Embryonic facial prominence (tissue), 1 donor: ENCODE results near the gene IQCK.

Experiments
- DNase-seq: peaks from one replicate; pipeline ENCODE4 v3.0.0-alpha.2; 2016; ENCODE audit errors: extremely low spot score

IQCK gene

GRCh38 chr16:19718624-19718965 lies 524 bp downstream of the IQCK start:
- DNase-seq = no peak

GRCh38 chr16:19722269-19722952 lies 4.3 kb downstream of the IQCK start:
- no peak for DNase-seq

GRCh38 chr16:19722981-19723380 lies 4.9 kb downstream of the IQCK start:
- no peak for DNase-seq

GRCh38 chr16:19728636-19728965 lies 10.5 kb downstream of the IQCK start:
- DNase-seq = no peak

- no peak for DNase-seq
These were observed 15.5 kb downstream of the IQCK start for GRCh38 chr16:19733551-19733950.

- DNase-seq = no peak
These were observed 17.2 kb downstream of the IQCK start for GRCh38 chr16:19735074-19735867.

- DNase-seq = no peak
These were observed 19.4 kb downstream of the IQCK start for GRCh38 chr16:19737306-19738038.

- no peak for DNase-seq
These were observed 23.3 kb downstream of the IQCK start for GRCh38 chr16:19741354-19741753.

GRCh38 chr16:19743816-19744159 lies 25.7 kb downstream of the IQCK start:
- DNase-seq = no peak

GRCh38 chr16:19744670-19745069 lies 26.6 kb downstream of the IQCK start:
- no peak for DNase-seq

GRCh38 chr16:19745286-19746010 lies 27.4 kb downstream of the IQCK start:
- no peak for DNase-seq

- no peak for DNase-seq
These were observed 28.5 kb downstream of the IQCK start for GRCh38 chr16:19746561-19746960.

GRCh38 chr16:19748389-19749168 lies 30.5 kb downstream of the IQCK start:
- no peak for DNase-seq

- no peak for DNase-seq
These were observed 31.6 kb downstream of the IQCK start for GRCh38 chr16:19749571-19750080.

- no peak for DNase-seq
These were observed 33.7 kb downstream of the IQCK start for GRCh38 chr16:19751478-19752385.

- no peak for DNase-seq
These were observed 36.0 kb downstream of the IQCK start for GRCh38 chr16:19753815-19754643.

- DNase-seq = no peak
These were observed 36.6 kb downstream of the IQCK start for GRCh38 chr16:19754644-19755036.

- no peak for DNase-seq
These were observed 37.2 kb downstream of the IQCK start for GRCh38 chr16:19755268-19755667.

GRCh38 chr16:19757026-19757425 lies 39.0 kb downstream of the IQCK start:
- DNase-seq = no peak
